ENCODE results near the gene SLIT3. TPM values are rescaled to one million over a fixed set of nuclear protein-coding genes. Genes with fewer than 3 reads are reported as not detected.

Gene SLIT3
- total RNA-seq, 4 donors from 2014 or later = 41.1 to 86.6 (median 62.7) TPM

DNA sequence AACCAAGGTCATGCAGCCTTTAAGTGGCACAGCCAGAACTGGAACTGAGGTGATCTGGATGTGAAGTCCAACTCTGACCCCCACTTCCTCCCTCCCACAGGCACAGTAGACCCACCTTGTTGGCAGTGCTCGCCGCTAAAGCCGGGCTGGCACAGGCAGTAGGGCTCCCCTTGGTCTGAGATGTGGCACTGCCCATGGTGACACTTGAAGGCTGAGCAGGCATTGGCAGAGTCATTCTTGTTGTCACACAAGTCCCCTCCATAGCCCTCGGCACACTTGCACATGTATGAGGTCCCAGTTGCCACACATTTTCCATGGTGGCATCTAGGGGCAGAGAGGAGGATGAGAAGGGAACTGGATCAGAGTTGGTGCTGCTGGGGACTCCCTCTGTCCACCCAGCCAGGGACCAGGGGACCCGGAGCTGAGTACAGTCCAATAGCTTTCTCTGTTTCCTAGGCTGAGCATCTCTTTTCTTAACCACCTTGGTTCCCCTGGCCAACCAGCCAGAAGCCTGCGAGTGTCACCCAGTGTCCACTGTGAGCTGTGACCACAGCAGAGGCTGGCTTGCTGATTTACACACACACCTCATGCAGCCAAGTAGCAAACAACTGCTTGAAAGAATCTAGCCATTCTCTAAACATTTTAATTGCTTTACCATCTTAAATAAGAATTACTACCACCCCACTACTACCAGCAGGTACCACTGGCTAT is 631.1 kb downstream of the SLIT3 start:
- intact Hi-C loops (cut with DNase I) = no loop called here
- Histone ChIP-seq H3K9me3 (no peaks in the 10 kb centered on the region), H3K4me3 (no peak overlapping the region), H3K27ac (replicated peaks in 1 of 4) (no peak overlapping the region), H3K4me1 (no peaks in the 10 kb centered on the region), H3K27me3 (no peaks in the 10 kb centered on the region), H3K36me3 (peaks cover 0 to 74% (median 30%) of the 10 kb centered on the region in 4 donors)
- 100% methylated on average over 6 of the region's 6 CpGs for WGBS
- TF ChIP-seq CTCF (IDR thresholded peaks at IDR 0.05) (no peak), POLR2AphosphoS5 (IDR thresholded peaks at IDR 0.05) (no peak), POLR2A (IDR thresholded peaks at IDR 0.05; ENCODE audit: low read depth) (no peak), EP300 (IDR thresholded peaks at IDR 0.05) (no peak)
- DNase-seq (ENCODE audit: extremely low spot score) = no peak

GRCh38 chr5:168669156-168669555 is 631.8 kb downstream of the SLIT3 start:
- Histone ChIP-seq H3K4me1 (no peaks in the 10 kb centered on the region), H3K27me3 (no peaks in the 10 kb centered on the region), H3K27ac (replicated peaks in 1 of 4) (no peak overlapping the region), H3K4me3 (no peak overlapping the region), H3K9me3 (no peaks in the 10 kb centered on the region), H3K36me3 (peaks cover 0 to 79% (median 33%) of the 10 kb centered on the region in 4 donors)
- no peak for DNase-seq (ENCODE audit: extremely low spot score)
- intact Hi-C loops (cut with DNase I) = no loop called here
- 20% methylated on average over 1 of the region's 4 CpGs for WGBS
- TF ChIP-seq POLR2A (IDR thresholded peaks at IDR 0.05; ENCODE audit: low read depth) (no peak), CTCF (IDR thresholded peaks at IDR 0.05) (no peak), EP300 (IDR thresholded peaks at IDR 0.05) (no peak), POLR2AphosphoS5 (IDR thresholded peaks at IDR 0.05) (no peak)

DNA sequence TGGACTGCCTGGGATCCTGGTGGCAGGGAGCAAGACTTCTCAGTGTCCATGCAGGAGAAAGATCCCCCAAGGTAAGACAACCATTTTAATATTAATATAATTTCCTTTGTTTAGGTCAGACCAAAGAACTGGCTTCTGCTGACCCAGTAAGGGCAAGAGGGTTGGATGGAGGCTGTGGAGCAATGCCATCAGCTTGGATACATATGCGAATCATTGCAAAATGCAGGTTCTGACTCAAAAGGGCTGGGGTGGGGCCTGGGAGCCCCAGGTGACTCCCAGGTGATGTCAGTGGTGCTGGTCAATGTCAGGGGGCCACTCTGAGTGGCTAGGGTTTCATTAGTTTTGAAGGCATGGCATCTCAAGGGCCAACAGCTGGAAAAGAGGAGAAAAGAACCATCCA is 632.9 kb downstream of the SLIT3 start:
- Histone ChIP-seq H3K4me1 (no peaks in the 10 kb centered on the region), H3K27ac (replicated peaks in 1 of 4) (no peak overlapping the region), H3K9me3 (no peaks in the 10 kb centered on the region), H3K27me3 (no peaks in the 10 kb centered on the region), H3K36me3 (peaks cover 0 to 80% (median 31%) of the 10 kb centered on the region in 4 donors), H3K4me3 (no peak overlapping the region)
- intact Hi-C loops (cut with DNase I) = no loop called here
- no peak for DNase-seq (ENCODE audit: extremely low spot score)
- WGBS = 75% methylated on average over 1 of the region's 1 CpG
- TF ChIP-seq POLR2A (IDR thresholded peaks at IDR 0.05; ENCODE audit: low read depth) (no peak), CTCF (IDR thresholded peaks at IDR 0.05) (no peak), POLR2AphosphoS5 (IDR thresholded peaks at IDR 0.05) (no peak), EP300 (IDR thresholded peaks at IDR 0.05) (no peak)

- Histone ChIP-seq H3K27me3 (no peaks in the 10 kb centered on the region), H3K36me3 (peaks cover 0 to 73% (median 28%) of the 10 kb centered on the region in 4 donors), H3K9me3 (no peaks in the 10 kb centered on the region), H3K4me1 (no peaks in the 10 kb centered on the region), H3K4me3 (no peak overlapping the region), H3K27ac (replicated peaks in 1 of 4) (no peak overlapping the region)
- TF ChIP-seq EP300 (IDR thresholded peaks at IDR 0.05) = no peak
- TF ChIP-seq CTCF (IDR thresholded peaks at IDR 0.05) = no peak
- no peak for TF ChIP-seq POLR2A (IDR thresholded peaks at IDR 0.05; ENCODE audit: low read depth)
- no peak for TF ChIP-seq POLR2AphosphoS5 (IDR thresholded peaks at IDR 0.05)
- DNase-seq (ENCODE audit: extremely low spot score) = no peak
- intact Hi-C loops (cut with DNase I) = no loop called here
- WGBS = 84% methylated on average over 4 of the region's 4 CpGs
Measured at GRCh38 chr5:168667301-168667840, 633.6 kb downstream of the SLIT3 start.

Data from esophagus muscularis mucosa (tissue), 4 donors.